ENCODE measurements around the gene PRELP. TPM values are rescaled to one million over a fixed set of nuclear protein-coding genes. Genes with fewer than 3 reads are reported as not detected.

The PRELP gene
- total and polyA plus RNA-seq, 2 donors (not counting 3 experiments of a cell fraction or from before 2014, with no cell fraction given), result 0.01 TPM; not detected in 1

- BruUV-seq (replicated peaks), result no TSS peak
- intact Hi-C loops (cut with micrococcal nuclease) (loop anchor here (5.0 kb wide), 1 partner anchor 96 kb away; no protein-coding TSS in a partner anchor), dilution Hi-C loops (cut with MboI; ENCODE audit: extremely low pct_ligation_motif_present, low sequenced_read_pairs) (no loop called here)
- ChIA-PET POLR2A (no interaction called here), CTCF (interaction anchor here (1.0 kb wide), 1 partner anchor 190 kb away, joined by 4 read pairs; no protein-coding TSS in a partner anchor)
- TF ChIP-seq POLR2AphosphoS5 (IDR thresholded peaks at IDR 0.05; ENCODE audit: insufficient read depth, low read depth, low read length), result no peak
- no peak for TF ChIP-seq POLR2A (IDR thresholded peaks at IDR 0.05; ENCODE audit: low read depth, low read length)
- TF ChIP-seq JUN (IDR thresholded peaks at IDR 0.05; ENCODE audit: borderline replicate concordance, insufficient read depth, insufficient read length, low read depth), result no peak
- no peak for TF ChIP-seq FOS (IDR thresholded peaks at IDR 0.05; ENCODE audit: borderline replicate concordance, insufficient read depth, low read length)
- TF ChIP-seq MYC (IDR thresholded peaks at IDR 0.05; ENCODE audit: low read depth, low read length), result no peak
- TF ChIP-seq CTCF (IDR thresholded peaks at IDR 0.05; ENCODE audit: extremely low read depth in 1 of 2, insufficient read depth in 1 of 2, low read depth in 1 of 2, low read length in 2 of 2), result no peak
- no peak for TF ChIP-seq GATA2 (IDR thresholded peaks at IDR 0.05; ENCODE audit: insufficient read depth, insufficient read length, low read depth, low read length)
- TF ChIP-seq, protein P1, sequence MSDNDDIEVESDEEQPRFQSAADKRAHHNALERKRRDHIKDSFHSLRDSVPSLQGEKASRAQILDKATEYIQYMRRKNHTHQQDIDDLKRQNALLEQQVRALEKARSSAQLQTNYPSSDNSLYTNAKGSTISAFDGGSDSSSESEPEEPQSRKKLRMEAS (IDR thresholded peaks at IDR 0.05; ENCODE audit: insufficient read depth, insufficient read length), result no peak
- TF ChIP-seq EZH2 (IDR thresholded peaks at IDR 0.05; ENCODE audit: borderline replicate concordance, low read depth, low read length, severe bottlenecking), result no peak
- Histone ChIP-seq H2AFZ (ENCODE audit: low read depth, low read length) (no peak overlapping the region), H3K4me2 (ENCODE audit: insufficient read depth, low read length) (no peak overlapping the region), H3K9ac (replicated peaks; ENCODE audit: extremely low read depth, insufficient read depth, low read length) (no peak overlapping the region), H3K36me3 (ENCODE audit: control insufficient read depth in 2 of 2, extremely low read depth in 1 of 2, insufficient read depth in 2 of 2, low read length in 2 of 2) (no peaks in the 10 kb centered on the region), H3K4me3 (replicated peaks in 1 of 3; ENCODE audit: insufficient read depth in 1 of 3, low read depth in 1 of 3, low read length in 3 of 3) (no peak overlapping the region), H3K79me2 (ENCODE audit: control insufficient read depth, insufficient read depth, low read length) (no peaks in the 10 kb centered on the region), H3K9me3 (replicated peaks; ENCODE audit: control insufficient read depth, insufficient read depth, low read length) (no peaks in the 10 kb centered on the region), H3K4me1 (ENCODE audit: control insufficient read depth, extremely low read depth, insufficient read depth, low read length) (peaks cover 38% of the 10 kb centered on the region), H3K27me3 (ENCODE audit: control insufficient read depth in 2 of 2, insufficient read depth in 2 of 2, low read length in 2 of 2) (no peaks in the 10 kb centered on the region), H3K9me1 (replicated peaks; ENCODE audit: control insufficient read depth, extremely low read depth, insufficient read depth, low read length) (no peaks in the 10 kb centered on the region), H3K27ac (ENCODE audit: insufficient read depth, low read depth, low read length) (peak overlapping the region; percentile 83), H4K20me1 (replicated peaks; ENCODE audit: control insufficient read depth, extremely low read depth, insufficient read depth, low read length) (no peaks in the 10 kb centered on the region)
- DNase-seq (ENCODE audit: low read depth, low spot score), result peak; percentile 77
- FAIRE-seq, result peak; percentile 72
These were observed 35.9 kb downstream of the PRELP start for GRCh38 chr1:203511513-203511912.

Data from endothelial cell of umbilical vein (primary cell).